H1 (cell line): Measurements from ENCODE around the gene ITGB4. TPM values are rescaled to one million over a fixed set of nuclear protein-coding genes. Genes with fewer than 3 reads are reported as not detected.

ENCODE experiments used
- CTCF ChIA-PET: fragments of 300-600 bp; sonication (Branson Sonifier 250); formaldehyde crosslinking; loops from one replicate; lab custom pipeline; 2021; ENCODE audit not compliant: partially characterized antibody; lab: Charles Lee
- POLR2A ChIA-PET: fragments of 300-600 bp; sonication (Branson Sonifier 250); formaldehyde crosslinking; loops from one replicate; lab custom pipeline; 2021; ENCODE audit warnings: inconsistent platforms; ENCODE audit not compliant: partially characterized antibody; lab: Charles Lee
- DNase-seq, 2 experiments: peaks; one replicate each; pipeline versions ENCODE4 v3.0.0 to v3.0.0-alpha.2; 2010 to 2022; ENCODE audit warnings: low spot score in 2 of 2, low read depth in 1 of 2, mixed read lengths in 1 of 2
- FAIRE-seq: peaks from 2 replicates; lab custom pipeline; 2011; peaks lifted over from hg19 to GRCh38; lab: Jason Lieb, UNC
- H2AFZ ChIP-seq: 2 replicates; pipeline ENCODE4 v1.8.1; 2012; ENCODE audit warnings: low read length, inconsistent platforms
- H2AK5ac ChIP-seq: 2 replicates; pipeline ENCODE4 v1.6.1; 2013; ENCODE audit warnings: low read depth, low read length
- H2BK120ac ChIP-seq: replicated peaks from 2 replicates; pipeline ENCODE3; 2013; ENCODE audit warnings: low read depth, low read length, inconsistent platforms
- H2BK12ac ChIP-seq: 2 replicates; pipeline ENCODE4 v1.6.1; 2013; ENCODE audit warnings: low read depth, low read length
- H2BK15ac ChIP-seq: 2 replicates; pipeline ENCODE4 v1.6.1; 2013; ENCODE audit warnings: low read length
- H2BK20ac ChIP-seq: 2 replicates; pipeline ENCODE4 v1.6.1; 2013; ENCODE audit warnings: low read length
- H2BK5ac ChIP-seq: 2 replicates; pipeline ENCODE4 v1.6.1; 2013; ENCODE audit warnings: low read depth, low read length
- H3K14ac ChIP-seq: 2 replicates; pipeline ENCODE4 v1.6.1; 2013; ENCODE audit warnings: inconsistent platforms; ENCODE audit not compliant: insufficient read length
- H3K18ac ChIP-seq: 2 replicates; pipeline ENCODE4 v1.6.1; 2013; ENCODE audit warnings: low read length; ENCODE audit errors: extremely low read depth
- H3K23ac ChIP-seq: 2 replicates; pipeline ENCODE4 v1.6.1; 2013; ENCODE audit warnings: inconsistent platforms; ENCODE audit not compliant: insufficient read length
- H3K23me2 ChIP-seq: 2 replicates; pipeline ENCODE4 v1.6.1; 2013; ENCODE audit warnings: low read depth, low read length
- H3K27ac ChIP-seq: 2 replicates; pipeline ENCODE4 v1.6.1; 2011; ENCODE audit warnings: low read depth, low read length, inconsistent platforms
- H3K27me3 ChIP-seq, 4 experiments: replicated peaks in 1 of 4; 1 replicate in 1 of 4; 2 replicates in 3 of 4; pipeline versions ENCODE4 v1.6.1 to v1.8.1; 2011 to 2013; ENCODE audit warnings: low read length in 3 of 4, mild to moderate bottlenecking in 3 of 4, inconsistent platforms in 2 of 4, mixed read lengths in 2 of 4, moderate library complexity in 1 of 4; ENCODE audit not compliant: control insufficient read depth in 3 of 4, insufficient read depth in 3 of 4; ENCODE audit errors: extremely low read depth in 1 of 4
- H3K36me3 ChIP-seq, 4 experiments: 2 replicates each; pipeline versions ENCODE4 v1.6.1 to v1.8.1; 2011 to 2013; ENCODE audit warnings: mild to moderate bottlenecking in 4 of 4, low read length in 3 of 4, moderate library complexity in 2 of 4, control low read depth in 1 of 4, inconsistent platforms in 1 of 4; ENCODE audit not compliant: insufficient read depth in 4 of 4, control insufficient read depth in 2 of 4
- H3K4ac ChIP-seq: replicated peaks from 2 replicates; pipeline ENCODE3; 2013; ENCODE audit warnings: low read length, low read depth, mixed read lengths, inconsistent platforms; ENCODE audit not compliant: insufficient read length
- H3K4me1 ChIP-seq, 4 experiments: replicated peaks in 1 of 4; 1 replicate in 1 of 4; 2 replicates in 3 of 4; pipeline versions ENCODE4 v1.6.1 to v1.8.1; 2011 to 2013; ENCODE audit warnings: low read length in 3 of 4, inconsistent platforms in 2 of 4, mixed read lengths in 1 of 4; ENCODE audit not compliant: insufficient read depth in 4 of 4, control insufficient read depth in 3 of 4
- H3K4me2 ChIP-seq, 2 experiments: 2 replicates each; pipeline versions ENCODE4 v1.6.1 to v1.8.1; 2011 to 2013; ENCODE audit warnings: low read depth in 2 of 2, low read length in 2 of 2, control low read depth in 1 of 2, inconsistent platforms in 1 of 2, mild to moderate bottlenecking in 1 of 2; ENCODE audit not compliant: insufficient read depth in 1 of 2
- H3K4me3 ChIP-seq, 4 experiments: fragments of 200-600, 300-600 bp in 1 of 4; sonication (generic), shearing (Covaris generic), sonication (Bioruptor Twin) in 1 of 4; 2 replicates each; pipeline versions ENCODE4 v1.5.1 to v1.8.1; 2011 to 2016; ENCODE audit warnings: low read length in 4 of 4, low read depth in 3 of 4, control low read depth in 2 of 4, inconsistent platforms in 2 of 4, mild to moderate bottlenecking in 2 of 4, mixed read lengths in 1 of 4, moderate library complexity in 1 of 4; ENCODE audit not compliant: insufficient read depth in 2 of 4; ENCODE audit errors: extremely low read depth in 1 of 4
- H3K56ac ChIP-seq: replicated peaks from 2 replicates; pipeline ENCODE3; 2013; ENCODE audit warnings: low read depth, mild to moderate bottlenecking, mixed read lengths, low read length, inconsistent platforms; ENCODE audit not compliant: insufficient read length
- H3K79me1 ChIP-seq: 2 replicates; pipeline ENCODE4 v1.6.1; 2013; ENCODE audit warnings: low read depth, low read length, control low read depth
- H3K79me2 ChIP-seq, 2 experiments: 2 replicates each; pipeline versions ENCODE4 v1.6.1 to v1.8.1; 2012 to 2013; ENCODE audit warnings: low read length in 2 of 2, mild to moderate bottlenecking in 2 of 2, inconsistent platforms in 1 of 2; ENCODE audit not compliant: insufficient read depth in 2 of 2, control insufficient read depth in 1 of 2
- H3K9ac ChIP-seq, 4 experiments: replicated peaks in 1 of 4; 1 replicate in 1 of 4; 2 replicates in 3 of 4; pipeline versions ENCODE4 v1.6.1 to v1.8.1; 2011 to 2013; ENCODE audit warnings: low read depth in 3 of 4, low read length in 3 of 4, control low read depth in 2 of 4, mild to moderate bottlenecking in 2 of 4, moderate library complexity in 2 of 4, inconsistent platforms in 1 of 4; ENCODE audit errors: extremely low read depth in 1 of 4
- H3K9me3 ChIP-seq, 2 experiments: 2 replicates each; pipeline versions ENCODE4 v1.6.1 to v1.8.1; 2012 to 2013; ENCODE audit warnings: mild to moderate bottlenecking in 2 of 2, moderate library complexity in 2 of 2, control low read depth in 1 of 2, inconsistent platforms in 1 of 2, low read depth in 1 of 2, low read length in 1 of 2, mixed read lengths in 1 of 2; ENCODE audit not compliant: insufficient read depth in 2 of 2
- H4K20me1 ChIP-seq, 2 experiments: replicated peaks in 1 of 2; 2 replicates each; pipeline versions ENCODE3 to v1.8.1; 2011 to 2013; ENCODE audit warnings: inconsistent platforms in 2 of 2, low read length in 2 of 2, mild to moderate bottlenecking in 1 of 2; ENCODE audit not compliant: insufficient read depth in 2 of 2, control insufficient read depth in 1 of 2
- H4K5ac ChIP-seq: 2 replicates; pipeline ENCODE4 v1.6.1; 2013; ENCODE audit warnings: low read length, low read depth, mixed read lengths, inconsistent platforms; ENCODE audit not compliant: insufficient read length
- H4K8ac ChIP-seq: 2 replicates; pipeline ENCODE4 v1.8.0; 2013; ENCODE audit warnings: mild to moderate bottlenecking, moderate library complexity, low read length, inconsistent platforms; ENCODE audit not compliant: insufficient read depth; ENCODE audit errors: extremely low read depth
- H4K91ac ChIP-seq: replicated peaks from 2 replicates; pipeline ENCODE3; 2013; ENCODE audit warnings: low read length, mixed read lengths, inconsistent platforms; ENCODE audit not compliant: insufficient read length
- HDAC2 ChIP-seq, 2 experiments: fragments of 300-600 bp in 1 of 2; sonication (generic) in 1 of 2; IDR thresholded peaks; 2 replicates each; pipeline ENCODE4 v1.6.1; 2011 to 2012; ENCODE audit warnings: low read depth in 2 of 2, low read length in 2 of 2, mild to moderate bottlenecking in 2 of 2, moderate library complexity in 2 of 2, borderline replicate concordance in 1 of 2, inconsistent platforms in 1 of 2
- RNF2 ChIP-seq: fragments of 200-900, 300-1000 bp; sonication (generic); IDR thresholded peaks from 2 replicates; pipeline ENCODE4 v1.7.1; 2016; ENCODE audit warnings: borderline replicate concordance, low read depth, mild to moderate bottlenecking, antibody characterized with exemption, low read length; ENCODE audit not compliant: poor library complexity, severe bottlenecking; ENCODE audit errors: missing control alignments
- SIX5 ChIP-seq: IDR thresholded peaks from 2 replicates; pipeline ENCODE4 v1.6.1; 2011; ENCODE audit warnings: mild to moderate bottlenecking, low read depth, low read length
- SP4 ChIP-seq: IDR thresholded peaks from 2 replicates; pipeline ENCODE4 v1.6.1; 2012; ENCODE audit warnings: low read length, inconsistent platforms
- WGBS, 2 experiments: shearing (Covaris generic) in 1 of 2; methylation state at CpG; one replicate each; pipeline versions ENCODE4 v1.1.6 to v1.1.7; 2013 to 2015; ENCODE audit warnings: low lambda C conversion rate in 2 of 2, mixed read lengths in 2 of 2, inconsistent platforms in 1 of 2, low coverage in 1 of 2, missing lambda C conversion rate in 1 of 2; ENCODE audit not compliant: insufficient replicate concordance in 2 of 2, insufficient coverage in 1 of 2, insufficient read length in 1 of 2; ENCODE audit errors: extremely low coverage in 1 of 2, missing lambda C conversion rate in 1 of 2; 5-methylcytosine and 5-hydroxymethylcytosine counted together
- polyA plus RNA-seq, 7 experiments: library from polyadenylated mRNA; depleted of rRNA in 3 of 7; stranded (reverse) in 5 of 7; unstranded in 2 of 7; fragments of >200 nt in 5 of 7; fragments of 200-250 nt in 2 of 7; gene quantifications; 1 replicate in 5 of 7; 2 replicates in 1 of 7; 4 replicates in 1 of 7; pipeline versions ENCODE4 v1.2.1 to v1.2.3, GENCODE V29; 2011 to 2013; ENCODE audit warnings: missing spikeins in 2 of 7, mixed read lengths in 2 of 7
- total RNA-seq: library from RNA; stranded (reverse); fragmentation: NEBNext Ultra II Directional; extraction: Animal tissue kit (Norgen Biotek cat#: 25700); gene quantifications from 2 replicates; pipeline ENCODE4 v1.2.1, GENCODE V29; 2021

ITGB4 gene
- total and polyA plus RNA-seq, 2 of the 8 experiments (the other 6 are each of a cell fraction or from before 2014, with no cell fraction given): 5.2 to 5.6 TPM

- TF ChIP-seq RNF2 (no peak), SP4 (no peak), HDAC2 (IDR thresholded peaks at IDR 0.05; ENCODE audit: borderline replicate concordance in 1 of 2, low read depth in 2 of 2, low read length in 2 of 2) (no peak), SIX5 (no peak)
- TF ChIP-seq, all 59 proteins: peak for 0
- H3K14ac ChIP-seq: no peak overlapping the region
- no peak overlapping the region for H2AFZ ChIP-seq
- 94% methylated on average over 19 of the region's 27 CpGs; no CpG with 5 or more reads in 1 of the 2 experiments for WGBS, 2 experiments
- H2AK5ac ChIP-seq: no peak overlapping the region
- DNase-seq (no peak), FAIRE-seq (no peak)
- no peaks in the 10 kb centered on the region for H3K9me3 ChIP-seq
- H3K4ac ChIP-seq: no peak overlapping the region
- no peak overlapping the region for H4K8ac ChIP-seq
- no peak overlapping the region for H2BK5ac ChIP-seq
- no peaks in the 10 kb centered on the region for H3K27me3 ChIP-seq
- ChIA-PET POLR2A (interaction anchor here (0.7 to 1.5 kb wide), 4 partner anchors 10 to 39 kb away, joined by 3 to 4 read pairs (median 4); no protein-coding TSS in a partner anchor), CTCF (interaction anchor here (0.6 to 9.1 kb wide), 10 partner anchors 9 to 67 kb away, joined by 3 to 87 read pairs (median 4); partner anchors contain the start of genes ITGB4, RECQL5 and SAP30BP)
- no peak overlapping the region for H3K4me2 ChIP-seq
- no peak overlapping the region for H2BK20ac ChIP-seq
- H3K9ac ChIP-seq: no peak overlapping the region
- H3K79me2 ChIP-seq: no peaks in the 10 kb centered on the region
- H3K4me3 ChIP-seq: no peak overlapping the region
- no peaks in the 10 kb centered on the region for H3K79me1 ChIP-seq
- peaks cover 0 to 6% of the 10 kb centered on the region in 2 experiments for H4K20me1 ChIP-seq
- H3K36me3 ChIP-seq: peaks cover 24 to 62% (median 44%) of the 10 kb centered on the region in 4 experiments
- no peak overlapping the region for H3K56ac ChIP-seq
- H3K27ac ChIP-seq: no peak overlapping the region
- no peak overlapping the region for H2BK120ac ChIP-seq
- no peak overlapping the region for H2BK15ac ChIP-seq
- no peaks in the 10 kb centered on the region for H3K23me2 ChIP-seq
- no peak overlapping the region for H3K18ac ChIP-seq
- no peaks in the 10 kb centered on the region for H3K4me1 ChIP-seq
- H4K91ac ChIP-seq: no peak overlapping the region
- no peak overlapping the region for H4K5ac ChIP-seq
- no peak overlapping the region for H2BK12ac ChIP-seq
- no peak overlapping the region for H3K23ac ChIP-seq
Observed at GRCh38 chr17:75704963-75705875, 16.0 kb upstream of the ITGB4 start.
